Mesenchymal stem cell (in vitro differentiated cells and primary cell): ENCODE results near the gene KCNK1.

Experiments used
- DNase-seq: peaks from one replicate; pipeline ENCODE4 v3.0.0-alpha.2; 2013
- H2AFZ ChIP-seq: one replicate; pipeline ENCODE4 v1.6.1; 2013; ENCODE audit warnings: low read depth, mild to moderate bottlenecking, control low read depth, inconsistent platforms, low read length, moderate library complexity
- H2AK5ac ChIP-seq: 2 replicates; pipeline ENCODE4 v1.6.1; 2013; ENCODE audit warnings: low read length, moderate library complexity, mild to moderate bottlenecking, inconsistent platforms; ENCODE audit not compliant: severe bottlenecking
- H2BK120ac ChIP-seq: one replicate; pipeline ENCODE4 v1.6.1; 2013; ENCODE audit warnings: low read depth, mild to moderate bottlenecking, inconsistent platforms, low read length, moderate library complexity
- H2BK12ac ChIP-seq, 2 experiments: one replicate each; pipeline ENCODE4 v1.6.1; 2013; ENCODE audit warnings: inconsistent platforms in 2 of 2, low read length in 2 of 2, mild to moderate bottlenecking in 2 of 2, moderate library complexity in 2 of 2, control low read depth in 1 of 2
- H2BK15ac ChIP-seq: one replicate; pipeline ENCODE4 v1.6.1; 2013; ENCODE audit warnings: mild to moderate bottlenecking, low read depth, inconsistent platforms; ENCODE audit not compliant: poor library complexity, severe bottlenecking
- H2BK5ac ChIP-seq: 2 replicates; pipeline ENCODE4 v1.6.1; 2013; ENCODE audit warnings: low read depth, mild to moderate bottlenecking, low read length, control low read depth, inconsistent platforms; ENCODE audit not compliant: poor library complexity, severe bottlenecking
- H3K14ac ChIP-seq, 2 experiments: one replicate each; pipeline ENCODE4 v1.6.1; 2013; ENCODE audit warnings: inconsistent platforms in 2 of 2, low read length in 2 of 2, control low read depth in 1 of 2, mild to moderate bottlenecking in 1 of 2, moderate library complexity in 1 of 2
- H3K18ac ChIP-seq, 2 experiments: one replicate each; pipeline ENCODE4 v1.6.1; 2013; ENCODE audit warnings: inconsistent platforms in 2 of 2, low read length in 2 of 2, control low read depth in 1 of 2, low read depth in 1 of 2, mild to moderate bottlenecking in 1 of 2
- H3K23ac ChIP-seq, 2 experiments: one replicate each; pipeline ENCODE4 v1.6.1; 2013; ENCODE audit warnings: inconsistent platforms in 2 of 2, low read length in 2 of 2, mild to moderate bottlenecking in 2 of 2, moderate library complexity in 2 of 2, control low read depth in 1 of 2
- H3K27ac ChIP-seq: 2 replicates; pipeline ENCODE4 v1.5.1; 2013; ENCODE audit warnings: mild to moderate bottlenecking, moderate library complexity, low read length, control low read depth, inconsistent platforms; ENCODE audit not compliant: poor library complexity, severe bottlenecking
- H3K27me3 ChIP-seq, 2 experiments: 2 replicates each; pipeline versions ENCODE4 v1.6.1 to v1.7.0; 2013; ENCODE audit warnings: low read length in 2 of 2, mild to moderate bottlenecking in 2 of 2, moderate library complexity in 2 of 2, control low read depth in 1 of 2, inconsistent platforms in 1 of 2; ENCODE audit not compliant: control insufficient read depth in 1 of 2, insufficient read depth in 1 of 2
- H3K36me3 ChIP-seq, 2 experiments: 2 replicates each; pipeline versions ENCODE4 v1.6.1 to v1.7.0; 2013; ENCODE audit warnings: low read length in 2 of 2, control low read depth in 1 of 2, inconsistent platforms in 1 of 2, low read depth in 1 of 2, mild to moderate bottlenecking in 1 of 2; ENCODE audit not compliant: insufficient read depth in 2 of 2, control insufficient read depth in 1 of 2
- H3K4ac ChIP-seq, 2 experiments: one replicate each; pipeline ENCODE4 v1.6.1; 2013; ENCODE audit warnings: inconsistent platforms in 2 of 2, low read length in 2 of 2, mild to moderate bottlenecking in 2 of 2, moderate library complexity in 2 of 2, control low read depth in 1 of 2, low read depth in 1 of 2
- H3K4me1 ChIP-seq: 2 replicates; pipeline ENCODE4 v1.6.1; 2013; ENCODE audit warnings: low read depth, low read length, control low read depth; ENCODE audit not compliant: control insufficient read depth, insufficient read depth
- H3K4me2 ChIP-seq: 2 replicates; pipeline ENCODE4 v1.6.1; 2013; ENCODE audit warnings: low read length, mild to moderate bottlenecking, inconsistent platforms; ENCODE audit not compliant: poor library complexity, severe bottlenecking
- H3K4me3 ChIP-seq, 2 experiments: 2 replicates each; pipeline versions ENCODE4 v1.5.1 to v1.7.0; 2013; ENCODE audit warnings: low read length in 2 of 2, mild to moderate bottlenecking in 2 of 2, control low read depth in 1 of 2, low read depth in 1 of 2; ENCODE audit not compliant: insufficient read depth in 1 of 2
- H3K79me1 ChIP-seq: replicated peaks from 2 replicates; pipeline ENCODE4 v1.6.1; 2013; ENCODE audit warnings: mild to moderate bottlenecking, control low read depth, low read length, inconsistent platforms; ENCODE audit not compliant: poor library complexity, severe bottlenecking
- H3K9ac ChIP-seq: 2 replicates; pipeline ENCODE4 v1.7.0; 2013; ENCODE audit warnings: mild to moderate bottlenecking, low read length, moderate library complexity
- H3K9me3 ChIP-seq: 2 replicates; pipeline ENCODE4 v1.7.0; 2013; ENCODE audit warnings: mild to moderate bottlenecking, low read length; ENCODE audit not compliant: control insufficient read depth
- H4K8ac ChIP-seq: one replicate; pipeline ENCODE4 v1.6.1; 2013; ENCODE audit warnings: inconsistent platforms, mild to moderate bottlenecking, low read length, moderate library complexity
- H4K91ac ChIP-seq: one replicate; pipeline ENCODE4 v1.6.1; 2013; ENCODE audit warnings: mild to moderate bottlenecking, low read length, inconsistent platforms
- WGBS: methylation state at CpG from one replicate; pipeline ENCODE4 v1.1.7; 2013; ENCODE audit warnings: mixed read lengths; 5-methylcytosine and 5-hydroxymethylcytosine counted together

The KCNK1 gene

DNA sequence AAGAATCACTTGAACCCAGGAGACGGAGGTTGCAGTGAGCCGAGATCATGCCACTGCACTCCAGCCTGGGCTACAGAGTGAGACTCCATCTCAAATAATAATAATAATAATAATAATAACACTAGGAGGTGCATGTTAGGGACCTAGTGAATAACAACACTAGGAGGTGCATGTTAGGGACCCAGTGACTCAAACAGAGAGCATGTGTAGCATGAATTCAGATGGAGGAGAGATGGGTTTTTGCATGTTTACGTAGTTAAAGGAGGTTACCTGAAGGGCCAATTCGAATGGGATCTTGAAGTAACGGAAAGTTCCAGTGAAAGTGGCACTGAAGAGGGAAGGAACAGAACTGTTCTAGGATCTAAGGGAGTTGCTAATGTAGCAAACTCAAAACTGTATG lies 7.1 kb upstream of the KCNK1 start:
- H3K79me1 ChIP-seq = no peaks in the 10 kb centered on the region
- no peak for DNase-seq
- H3K9me3 ChIP-seq = peaks cover 14% of the 10 kb centered on the region
- H2AK5ac ChIP-seq = no peak overlapping the region
- no peak overlapping the region for H2AFZ ChIP-seq
- H2BK5ac ChIP-seq = no peak overlapping the region
- H4K8ac ChIP-seq = no peak overlapping the region
- no peak overlapping the region for H3K9ac ChIP-seq
- no peak overlapping the region for H2BK12ac ChIP-seq
- H2BK120ac ChIP-seq = no peak overlapping the region
- no peaks in the 10 kb centered on the region for H3K4me1 ChIP-seq
- 83% methylated on average over 4 of the region's 5 CpGs for WGBS
- H3K18ac ChIP-seq = no peak overlapping the region
- H2BK15ac ChIP-seq = no peak overlapping the region
- H3K27me3 ChIP-seq = peaks cover 4 to 11% of the 10 kb centered on the region in 2 experiments
- H3K23ac ChIP-seq = no peak overlapping the region
- no peak overlapping the region for H4K91ac ChIP-seq
- H3K4ac ChIP-seq = no peak overlapping the region
- no peak overlapping the region for H3K14ac ChIP-seq
- H3K36me3 ChIP-seq = no peaks in the 10 kb centered on the region
- no peak overlapping the region for H3K4me2 ChIP-seq
- H3K4me3 ChIP-seq = no peak overlapping the region
- no peak overlapping the region for H3K27ac ChIP-seq

DNA sequence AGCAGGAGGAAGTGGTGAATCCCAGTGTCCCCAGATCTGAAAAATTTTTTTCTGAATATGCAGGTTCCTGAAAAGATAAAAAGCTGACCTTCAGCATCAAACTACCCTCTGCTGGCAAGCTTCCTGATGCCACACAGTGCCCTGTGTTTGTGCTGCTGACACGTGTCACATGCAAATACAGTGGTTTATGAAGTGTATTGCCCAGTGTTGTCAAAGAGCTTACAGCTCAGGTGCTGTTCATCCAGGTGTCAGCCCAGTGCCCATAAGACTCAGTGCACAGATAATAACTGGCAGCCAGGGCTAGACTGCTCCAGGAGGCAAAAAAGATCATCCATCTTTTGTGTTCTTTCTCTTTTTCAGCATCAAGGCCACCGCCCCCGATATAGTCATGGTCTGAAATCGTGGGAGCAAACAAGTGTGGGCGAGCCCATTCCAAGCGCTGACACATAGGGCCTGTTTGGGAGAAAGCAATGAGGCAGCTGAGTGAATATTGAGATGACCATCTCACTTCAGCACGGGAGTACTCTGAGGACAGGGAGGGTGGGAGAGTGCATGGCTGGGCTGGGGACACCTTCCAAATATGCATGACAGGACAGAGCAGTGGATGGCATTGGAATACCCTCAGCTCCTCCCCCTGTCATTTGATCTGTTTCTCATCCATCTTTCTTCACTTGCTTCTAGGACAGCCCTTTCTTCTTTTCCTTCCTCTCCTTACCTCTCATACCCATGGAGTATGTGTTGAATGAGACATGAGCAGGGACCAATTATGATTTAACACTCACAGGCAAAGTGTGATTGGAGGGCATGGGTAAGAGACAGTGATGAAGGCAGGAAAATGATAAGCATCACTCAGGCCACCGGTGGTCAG lies 6.4 kb upstream of the KCNK1 start:
- H3K79me1 ChIP-seq = no peaks in the 10 kb centered on the region
- H3K27me3 ChIP-seq = peaks cover 8 to 17% of the 10 kb centered on the region in 2 experiments
- no peak overlapping the region for H2BK12ac ChIP-seq
- no peak overlapping the region for H3K4me2 ChIP-seq
- no peak overlapping the region for H4K91ac ChIP-seq
- H3K27ac ChIP-seq = no peak overlapping the region
- H3K36me3 ChIP-seq = no peaks in the 10 kb centered on the region
- H3K23ac ChIP-seq = no peak overlapping the region
- H4K8ac ChIP-seq = no peak overlapping the region
- H3K9ac ChIP-seq = no peak overlapping the region
- no peak overlapping the region for H3K4me3 ChIP-seq
- WGBS = 72% methylated on average over 8 of the region's 8 CpGs
- H3K18ac ChIP-seq = no peak overlapping the region
- no peak for DNase-seq
- H3K4me1 ChIP-seq = no peaks in the 10 kb centered on the region
- no peak overlapping the region for H3K14ac ChIP-seq
- no peak overlapping the region for H2BK15ac ChIP-seq
- no peak overlapping the region for H2BK5ac ChIP-seq
- no peak overlapping the region for H2AK5ac ChIP-seq
- no peak overlapping the region for H3K4ac ChIP-seq
- peaks cover 14% of the 10 kb centered on the region for H3K9me3 ChIP-seq
- no peak overlapping the region for H2AFZ ChIP-seq
- H2BK120ac ChIP-seq = no peak overlapping the region

DNA sequence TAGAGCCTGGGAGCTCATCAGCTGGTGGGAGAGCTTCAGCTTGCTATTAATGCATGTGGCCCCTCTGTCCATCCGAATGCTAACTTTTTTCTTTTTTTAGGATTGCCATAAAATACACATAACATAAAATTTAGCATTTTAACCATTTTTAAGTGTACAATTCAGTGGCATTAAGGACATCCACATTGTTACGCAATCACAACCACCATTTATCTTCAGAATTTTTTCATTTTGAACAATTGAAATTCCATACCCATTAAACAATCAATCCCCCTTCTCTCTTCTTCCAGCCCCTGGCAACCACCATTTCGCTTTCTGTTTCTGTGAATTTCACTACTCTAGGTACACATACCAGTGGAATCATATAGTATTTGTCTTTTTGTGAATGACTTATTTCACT lies 4.9 kb upstream of the KCNK1 start:
- no peak overlapping the region for H3K27ac ChIP-seq
- no peak overlapping the region for H2BK5ac ChIP-seq
- H2BK15ac ChIP-seq = no peak overlapping the region
- peaks cover 17% of the 10 kb centered on the region in 2 experiments for H3K27me3 ChIP-seq
- H3K4me3 ChIP-seq = no peak overlapping the region
- H3K4ac ChIP-seq = no peak overlapping the region
- H3K14ac ChIP-seq = no peak overlapping the region
- H3K18ac ChIP-seq = no peak overlapping the region
- no peak overlapping the region for H3K23ac ChIP-seq
- 75% methylated on average over 3 of the region's 3 CpGs for WGBS
- H2BK120ac ChIP-seq = no peak overlapping the region
- H2AFZ ChIP-seq = no peak overlapping the region
- H3K79me1 ChIP-seq = no peaks in the 10 kb centered on the region
- peaks cover 5% of the 10 kb centered on the region for H3K4me1 ChIP-seq
- no peak overlapping the region for H4K91ac ChIP-seq
- peaks cover 10% of the 10 kb centered on the region for H3K9me3 ChIP-seq
- H2BK12ac ChIP-seq = no peak overlapping the region
- no peak overlapping the region for H3K9ac ChIP-seq
- no peaks in the 10 kb centered on the region for H3K36me3 ChIP-seq
- H3K4me2 ChIP-seq = no peak overlapping the region
- DNase-seq = no peak
- H4K8ac ChIP-seq = no peak overlapping the region
- no peak overlapping the region for H2AK5ac ChIP-seq

DNA sequence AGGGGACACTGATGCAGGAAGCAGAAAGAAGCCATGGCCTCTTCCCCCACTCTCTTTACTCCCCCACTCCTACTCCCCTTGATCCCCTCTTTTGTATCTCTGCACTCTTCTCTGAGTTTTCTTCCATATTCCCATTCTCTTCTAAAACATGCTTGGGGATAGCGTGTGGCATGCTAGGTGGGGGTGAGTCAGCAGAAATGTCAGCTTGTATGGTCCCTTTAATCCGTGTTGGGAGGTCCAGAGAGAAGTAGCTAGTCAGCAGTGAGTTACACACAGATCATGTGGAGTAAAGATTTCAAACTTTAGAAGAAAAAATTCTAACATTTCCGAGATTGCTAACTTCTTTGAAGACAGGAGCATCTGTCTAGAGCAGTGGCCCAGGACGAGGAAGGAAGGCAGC lies 4.0 kb upstream of the KCNK1 start:
- no peak for DNase-seq
- Histone ChIP-seq H4K91ac (no peak overlapping the region), H2AK5ac (no peak overlapping the region), H3K4me3 (no peak overlapping the region), H3K18ac (no peak overlapping the region), H3K27me3 (peaks cover 20 to 26% of the 10 kb centered on the region in 2 experiments), H3K4me2 (no peak overlapping the region), H3K4ac (no peak overlapping the region), H3K36me3 (no peaks in the 10 kb centered on the region), H2BK15ac (no peak overlapping the region), H3K9ac (no peak overlapping the region), H3K79me1 (no peaks in the 10 kb centered on the region), H2BK12ac (no peak overlapping the region), H2BK120ac (no peak overlapping the region), H3K27ac (no peak overlapping the region), H2AFZ (no peak overlapping the region), H3K23ac (no peak overlapping the region), H4K8ac (no peak overlapping the region), H3K14ac (no peak overlapping the region), H3K4me1 (peaks cover 11% of the 10 kb centered on the region), H3K9me3 (peaks cover under 1% of the 10 kb centered on the region), H2BK5ac (no peak overlapping the region)
- 63% methylated on average over 3 of the region's 4 CpGs for WGBS
